ENCODE measurements around the gene PRDM2. TPM values are rescaled to one million over a fixed set of nuclear protein-coding genes. Genes with fewer than 3 reads are reported as not detected.

PRDM2 gene
- total RNA-seq, 1 donor from 2014 or later, result 50.6 TPM

DNA sequence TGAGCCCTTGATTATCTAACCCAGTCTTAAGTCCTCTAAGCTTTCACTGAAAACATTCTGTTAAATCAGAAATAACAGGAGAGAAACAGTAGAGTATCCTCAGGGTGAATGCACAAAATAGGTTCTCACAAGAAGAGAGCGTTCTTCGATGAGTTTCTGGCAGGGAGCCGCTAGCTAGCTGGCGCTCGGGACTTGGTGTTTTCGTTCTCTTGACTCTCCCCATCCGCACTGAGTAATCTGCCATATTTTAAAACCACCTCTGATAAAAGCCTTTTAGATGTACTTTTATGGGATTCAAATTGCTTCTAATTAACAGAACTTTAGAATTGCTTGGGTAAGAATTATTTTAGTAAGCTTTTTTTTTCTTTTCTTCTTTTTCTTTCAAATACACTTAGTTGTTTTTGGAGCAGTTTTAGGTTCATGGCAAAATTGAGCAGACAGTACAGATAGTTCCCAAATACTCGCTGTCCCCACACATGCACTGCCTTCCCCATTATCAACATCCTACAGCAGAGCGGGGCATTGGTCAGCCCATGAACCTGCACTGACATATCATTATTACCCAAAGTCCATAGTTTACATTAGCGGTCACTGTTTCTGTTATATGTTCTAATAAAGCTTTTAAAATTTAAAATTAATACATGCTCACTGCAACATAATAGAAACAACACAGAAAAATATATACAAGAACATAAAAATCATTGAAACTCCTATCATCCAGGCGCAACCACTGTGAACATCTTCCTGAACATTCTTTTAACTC, 35.4 kb downstream of the PRDM2 start:
- no peak for ATAC-seq

DNA sequence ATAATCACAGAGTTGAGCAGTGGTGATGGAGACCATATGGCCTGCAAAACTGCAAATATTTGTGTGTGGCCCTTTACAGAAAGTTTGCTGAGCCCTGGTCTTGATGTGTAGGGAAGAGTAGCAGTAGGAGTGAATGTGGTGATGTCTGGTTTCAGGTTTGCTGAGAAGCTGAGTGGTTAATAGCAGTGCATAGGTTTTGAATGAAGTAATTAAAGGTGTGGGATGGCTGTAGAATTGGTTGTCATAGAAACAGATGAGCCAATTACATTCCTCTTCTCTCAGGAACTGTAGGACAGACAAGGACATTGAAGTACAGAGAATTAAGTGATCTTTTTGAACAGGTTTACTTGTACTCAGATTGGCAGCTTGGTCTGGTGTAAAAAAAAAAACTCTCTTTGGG, 37.4 kb downstream of the PRDM2 start:
- H3K36me3 ChIP-seq, result peaks cover 6% of the 10 kb centered on the region
- TF ChIP-seq, protein P1, sequence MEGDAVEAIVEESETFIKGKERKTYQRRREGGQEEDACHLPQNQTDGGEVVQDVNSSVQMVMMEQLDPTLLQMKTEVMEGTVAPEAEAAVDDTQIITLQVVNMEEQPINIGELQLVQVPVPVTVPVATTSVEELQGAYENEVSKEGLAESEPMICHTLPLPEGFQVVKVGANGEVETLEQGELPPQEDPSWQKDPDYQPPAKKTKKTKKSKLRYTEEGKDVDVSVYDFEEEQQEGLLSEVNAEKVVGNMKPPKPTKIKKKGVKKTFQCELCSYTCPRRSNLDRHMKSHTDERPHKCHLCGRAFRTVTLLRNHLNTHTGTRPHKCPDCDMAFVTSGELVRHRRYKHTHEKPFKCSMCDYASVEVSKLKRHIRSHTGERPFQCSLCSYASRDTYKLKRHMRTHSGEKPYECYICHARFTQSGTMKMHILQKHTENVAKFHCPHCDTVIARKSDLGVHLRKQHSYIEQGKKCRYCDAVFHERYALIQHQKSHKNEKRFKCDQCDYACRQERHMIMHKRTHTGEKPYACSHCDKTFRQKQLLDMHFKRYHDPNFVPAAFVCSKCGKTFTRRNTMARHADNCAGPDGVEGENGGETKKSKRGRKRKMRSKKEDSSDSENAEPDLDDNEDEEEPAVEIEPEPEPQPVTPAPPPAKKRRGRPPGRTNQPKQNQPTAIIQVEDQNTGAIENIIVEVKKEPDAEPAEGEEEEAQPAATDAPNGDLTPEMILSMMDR (IDR thresholded peaks at IDR 0.05), result no peak
- no peak for DNase-seq
- intact Hi-C loops (cut with DNase I), result no loop called here
- no peak for ATAC-seq
- no peak overlapping the region for H3K27ac ChIP-seq
- no peak overlapping the region for H3K4me3 ChIP-seq
- H3K4me1 ChIP-seq, result no peaks in the 10 kb centered on the region
- no peaks in the 10 kb centered on the region for H3K27me3 ChIP-seq (ENCODE audit: low read depth)
- no peaks in the 10 kb centered on the region for H3K9me3 ChIP-seq

More for the DNA sequence above, 35.4 kb downstream of the PRDM2 start:
- Histone ChIP-seq H3K27ac (no peak overlapping the region), H3K36me3 (no peaks in the 10 kb centered on the region), H3K27me3 (ENCODE audit: low read depth) (no peaks in the 10 kb centered on the region), H3K4me3 (no peak overlapping the region), H3K4me1 (peaks cover 4% of the 10 kb centered on the region), H3K9me3 (no peaks in the 10 kb centered on the region)
- intact Hi-C loops (cut with DNase I), result no loop called here
- DNase-seq, result no peak
- TF ChIP-seq, protein P1 (IDR thresholded peaks at IDR 0.05), result no peak

DNA sequence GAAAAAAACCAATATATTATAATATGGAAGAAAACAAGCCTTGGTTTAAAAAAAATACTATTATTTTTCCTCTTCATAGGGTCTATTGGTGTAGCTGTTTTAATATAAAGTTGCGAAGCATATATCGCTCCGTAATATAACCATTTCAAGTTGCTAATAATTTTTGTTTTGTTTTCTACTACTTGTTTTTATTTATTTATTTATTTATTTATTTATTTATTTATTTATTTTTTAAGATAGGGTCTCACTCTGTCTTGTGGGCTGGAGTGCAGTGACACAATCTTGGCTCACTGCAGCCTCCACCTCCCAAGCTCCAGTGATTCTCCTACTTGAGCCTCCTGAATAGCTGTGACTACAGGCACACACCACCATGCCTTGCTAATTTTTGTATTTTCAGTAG, 46.4 kb downstream of the PRDM2 start:
- Histone ChIP-seq H3K9me3 (no peaks in the 10 kb centered on the region), H3K27ac (no peak overlapping the region), H3K4me1 (peaks cover 21% of the 10 kb centered on the region), H3K4me3 (no peak overlapping the region), H3K36me3 (peaks cover 8% of the 10 kb centered on the region), H3K27me3 (ENCODE audit: low read depth) (no peaks in the 10 kb centered on the region)
- no peak for DNase-seq
- ATAC-seq, result no peak
- intact Hi-C loops (cut with DNase I), result no loop called here
- TF ChIP-seq, protein P1 (IDR thresholded peaks at IDR 0.05), result no peak

DNA sequence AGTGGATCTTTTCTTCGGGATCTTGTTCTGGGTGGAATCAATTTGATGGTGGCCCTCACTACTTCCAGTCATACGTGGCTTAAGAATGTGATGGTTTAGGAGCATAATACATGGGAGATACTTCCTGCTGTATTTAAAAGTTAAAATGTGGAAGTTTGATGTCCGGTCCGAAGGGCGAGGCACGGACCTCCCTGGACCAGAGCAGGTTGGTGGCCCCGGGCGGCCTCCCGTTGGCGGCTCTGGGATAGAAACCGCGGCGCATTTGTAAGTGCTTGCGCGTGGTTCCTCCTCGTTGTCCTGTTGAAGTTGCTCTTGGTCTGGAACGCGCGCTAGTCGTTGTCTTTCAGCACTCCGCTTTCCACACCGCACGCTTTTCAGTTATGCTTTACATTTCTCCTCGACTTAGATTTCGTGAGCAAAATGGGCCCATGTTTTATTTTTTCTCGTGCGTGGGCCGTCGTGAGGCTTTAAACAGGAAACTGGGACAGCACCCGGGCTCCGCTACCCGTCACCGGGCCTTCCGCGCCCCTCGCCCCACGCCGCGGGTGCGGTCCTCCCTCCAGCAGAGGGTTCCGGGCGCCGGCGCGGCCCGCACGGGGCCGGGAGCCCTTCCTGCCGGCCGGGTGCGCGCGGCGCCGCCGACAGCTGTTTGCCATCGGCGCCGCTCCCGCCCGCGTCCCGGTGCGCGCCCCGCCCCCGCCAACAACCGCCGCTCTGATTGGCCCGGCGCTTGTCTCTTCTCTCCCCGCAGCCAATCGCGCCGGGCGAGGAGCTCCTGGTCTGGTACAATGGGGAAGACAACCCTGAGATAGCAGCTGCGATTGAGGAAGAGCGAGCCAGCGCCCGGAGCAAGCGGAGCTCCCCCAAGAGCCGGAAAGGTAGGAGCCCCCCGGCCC, 48.9 kb downstream of the PRDM2 start:
- Histone ChIP-seq H3K9me3 (no peaks in the 10 kb centered on the region), H3K4me1 (peaks cover 46% of the 10 kb centered on the region), H3K4me3 (peak overlapping the region; percentile 75), H3K27me3 (ENCODE audit: low read depth) (no peaks in the 10 kb centered on the region), H3K27ac (peak overlapping the region; percentile 95), H3K36me3 (peaks cover 3% of the 10 kb centered on the region)
- ATAC-seq (peak; percentile 97), DNase-seq (peak; percentile 98)
- intact Hi-C loops (cut with DNase I), result no loop called here
- TF ChIP-seq, protein P1 (IDR thresholded peaks at IDR 0.05), result no peak

DNA sequence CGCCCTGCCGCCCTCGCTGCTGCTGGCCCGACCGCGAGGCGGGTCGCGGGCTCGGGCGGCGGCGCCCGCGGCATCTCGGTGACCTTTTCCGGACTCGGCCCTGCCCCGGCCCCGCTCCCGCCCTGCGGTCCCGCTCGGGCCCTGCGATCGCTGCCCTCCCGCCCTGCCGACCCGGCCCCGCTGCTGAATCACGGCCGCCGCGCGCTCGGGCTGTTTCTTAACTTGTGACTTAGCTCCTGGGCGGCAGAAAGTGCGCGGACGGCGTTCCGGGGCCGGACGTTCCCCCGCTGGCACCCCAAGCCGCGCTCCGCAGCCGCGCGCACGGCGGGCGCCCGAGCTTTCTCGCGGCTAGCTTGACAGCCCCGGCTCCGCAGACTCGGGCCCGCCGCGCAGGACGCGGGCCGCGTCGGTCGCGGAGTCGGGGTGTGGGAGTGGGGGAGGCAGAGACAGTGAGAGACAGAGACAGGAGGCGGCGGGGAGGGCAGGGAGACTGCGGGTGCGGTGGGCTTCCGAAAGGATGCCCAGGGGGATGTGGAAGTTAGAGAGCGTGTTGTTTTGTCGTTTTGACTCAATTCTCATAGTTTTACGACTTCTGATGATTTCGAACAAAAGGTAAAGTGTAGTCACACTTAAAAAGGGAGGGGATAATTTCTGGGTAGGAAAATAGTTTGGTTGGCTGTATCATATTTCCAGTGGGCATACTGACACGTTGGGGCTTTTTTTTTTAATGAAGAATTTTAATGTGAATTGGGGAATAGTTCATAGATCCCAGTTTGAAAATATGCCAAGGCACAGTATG, 49.8 kb downstream of the PRDM2 start:
- peak overlapping the region; percentile 95 for H3K27ac ChIP-seq
- peak; percentile 87 for DNase-seq
- no peaks in the 10 kb centered on the region for H3K9me3 ChIP-seq
- H3K27me3 ChIP-seq (ENCODE audit: low read depth), result no peaks in the 10 kb centered on the region
- H3K4me1 ChIP-seq, result peaks cover 55% of the 10 kb centered on the region
- TF ChIP-seq, protein P1 (IDR thresholded peaks at IDR 0.05), result no peak
- peaks cover 4% of the 10 kb centered on the region for H3K36me3 ChIP-seq
- intact Hi-C loops (cut with DNase I), result no loop called here
- H3K4me3 ChIP-seq, result peak overlapping the region; percentile 75
- ATAC-seq, result peak; percentile 68 to 69
